ENCODE results near the gene ST6GALNAC4.

Gene ST6GALNAC4

DNA sequence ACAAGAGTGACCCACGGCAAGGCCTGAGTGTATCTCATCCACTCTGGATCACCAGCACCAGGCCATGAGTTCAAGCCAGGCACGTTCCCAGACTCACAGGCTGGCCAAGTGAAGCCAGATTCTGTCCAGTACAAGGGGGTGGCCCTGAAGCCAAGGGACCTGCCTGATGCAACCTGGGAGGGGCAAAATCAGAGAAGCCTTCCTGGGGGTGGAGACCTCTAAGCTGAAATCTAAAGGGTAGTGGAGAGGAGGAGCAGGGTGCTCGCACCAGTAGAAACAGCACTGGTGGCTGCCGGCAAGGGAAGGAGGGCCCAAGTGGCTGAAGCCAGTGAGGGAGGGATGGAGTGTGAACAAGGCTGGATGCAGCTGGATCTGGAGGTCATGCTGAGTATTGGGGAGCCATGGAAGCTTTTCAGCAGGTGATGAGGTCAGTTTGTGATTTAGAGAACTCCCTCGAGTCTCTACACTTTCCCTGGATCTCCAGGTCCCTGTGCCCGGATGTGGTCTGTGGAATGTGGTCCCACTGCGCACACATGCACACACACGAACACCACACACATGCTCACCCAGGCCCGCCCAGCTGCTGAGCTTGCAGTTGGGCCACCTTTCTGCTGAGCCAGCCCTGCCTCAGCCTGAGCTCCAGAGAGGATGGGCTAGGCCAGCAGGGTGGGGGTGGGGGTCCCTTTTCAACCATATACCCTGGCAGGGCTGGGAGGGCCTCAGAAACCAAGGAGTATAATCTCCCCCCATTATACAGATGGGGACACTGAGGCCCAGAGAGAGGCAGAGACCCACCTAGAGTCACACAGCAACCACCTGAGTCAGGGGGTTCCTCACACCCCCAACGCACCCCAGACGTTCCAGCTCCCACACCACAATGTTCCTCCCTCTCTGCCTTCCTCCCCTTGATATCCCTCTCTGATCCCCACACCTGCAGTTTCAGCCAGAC lies 12.1 kb upstream of the ST6GALNAC4 start:
- DNase-seq = no peak

DNA sequence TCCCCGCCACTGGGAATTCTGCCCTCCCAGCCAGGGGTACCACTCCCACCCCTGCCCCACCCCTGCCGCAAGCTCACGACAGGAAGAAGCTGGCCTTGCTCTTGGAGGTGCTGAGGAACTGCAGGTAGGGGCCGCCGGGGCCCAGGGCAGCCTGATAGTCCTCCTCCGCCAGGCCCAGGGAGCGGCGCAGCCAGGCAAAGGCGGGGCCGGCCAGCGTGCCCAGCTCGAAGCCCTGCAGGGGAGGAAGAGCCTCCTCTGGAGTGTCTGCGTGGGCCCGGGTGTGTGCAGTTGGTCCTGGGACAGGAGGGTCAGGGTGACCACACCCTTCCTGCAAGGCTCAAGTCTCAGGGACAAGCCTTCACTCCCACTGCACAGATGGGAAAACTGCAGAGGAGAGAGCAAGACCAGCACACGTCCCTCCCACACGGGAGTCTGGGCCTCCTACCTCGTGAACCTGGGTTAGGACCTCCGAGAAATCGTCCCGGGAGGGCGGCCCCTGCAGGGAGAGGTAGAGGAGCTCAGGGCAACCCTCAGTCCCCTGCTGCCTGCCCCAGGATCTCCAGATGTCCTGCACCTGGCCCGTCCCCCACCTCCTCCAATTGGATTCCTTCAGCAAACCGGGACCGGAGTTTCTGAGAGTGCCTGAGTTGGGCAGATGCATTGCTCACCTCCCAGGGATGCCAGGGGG lies 11.3 kb upstream of the ST6GALNAC4 start:
- DNase-seq = no peak

DNA sequence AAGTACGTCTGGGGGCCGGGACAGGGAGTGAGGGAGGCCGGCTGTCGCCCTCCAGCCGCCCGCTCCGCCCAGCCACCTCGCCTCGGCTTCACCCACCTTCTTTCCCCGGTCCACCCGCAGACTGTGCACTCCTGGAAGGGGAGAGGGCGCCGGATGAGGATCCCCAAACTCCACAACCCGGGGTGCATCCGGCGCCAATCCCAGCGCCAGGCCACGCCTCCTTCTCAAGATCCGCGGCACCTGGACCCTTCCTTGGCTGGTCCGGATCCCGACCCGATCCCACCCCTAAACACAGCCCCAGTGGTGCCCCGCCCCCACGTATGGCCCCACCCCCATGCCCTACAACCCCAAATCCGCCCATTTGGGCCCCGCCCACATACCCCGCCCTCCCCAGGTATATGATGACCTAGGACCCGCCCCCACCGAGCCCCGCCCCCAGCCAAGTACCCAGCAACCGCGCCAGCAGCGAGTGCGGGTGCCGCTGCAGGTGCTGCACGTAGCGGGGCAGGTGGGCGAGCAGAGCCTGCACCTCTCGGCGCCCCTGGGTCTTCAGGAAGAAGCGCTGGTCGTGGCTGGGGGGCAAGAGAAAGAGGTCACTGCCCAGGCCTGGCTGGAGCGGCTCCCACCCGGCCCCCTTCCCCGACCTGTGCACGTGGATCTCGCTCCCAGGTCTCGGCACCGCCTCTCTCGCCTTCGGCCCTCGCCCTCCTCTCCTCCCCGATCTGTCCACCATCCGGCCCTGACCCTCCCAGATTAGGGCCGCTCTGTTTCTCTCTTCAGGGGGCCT lies 10.6 kb upstream of the ST6GALNAC4 start:
- DNase-seq = no peak

DNA sequence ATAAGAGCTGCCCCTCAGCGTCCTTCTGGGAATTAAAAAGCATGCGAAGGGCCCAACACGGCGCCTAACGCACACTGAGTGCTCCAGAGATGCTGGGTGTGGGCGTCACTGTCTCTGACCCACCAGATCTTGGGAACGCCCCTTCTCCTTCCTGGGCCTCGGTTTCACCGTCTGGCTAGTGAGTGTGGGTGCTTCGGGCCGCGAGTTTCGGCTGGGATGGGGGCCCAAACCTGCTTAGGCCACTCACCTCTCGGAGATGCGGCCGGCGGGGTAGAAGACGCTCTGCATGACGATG lies 10.0 kb upstream of the ST6GALNAC4 start:
- no peak for DNase-seq

DNA sequence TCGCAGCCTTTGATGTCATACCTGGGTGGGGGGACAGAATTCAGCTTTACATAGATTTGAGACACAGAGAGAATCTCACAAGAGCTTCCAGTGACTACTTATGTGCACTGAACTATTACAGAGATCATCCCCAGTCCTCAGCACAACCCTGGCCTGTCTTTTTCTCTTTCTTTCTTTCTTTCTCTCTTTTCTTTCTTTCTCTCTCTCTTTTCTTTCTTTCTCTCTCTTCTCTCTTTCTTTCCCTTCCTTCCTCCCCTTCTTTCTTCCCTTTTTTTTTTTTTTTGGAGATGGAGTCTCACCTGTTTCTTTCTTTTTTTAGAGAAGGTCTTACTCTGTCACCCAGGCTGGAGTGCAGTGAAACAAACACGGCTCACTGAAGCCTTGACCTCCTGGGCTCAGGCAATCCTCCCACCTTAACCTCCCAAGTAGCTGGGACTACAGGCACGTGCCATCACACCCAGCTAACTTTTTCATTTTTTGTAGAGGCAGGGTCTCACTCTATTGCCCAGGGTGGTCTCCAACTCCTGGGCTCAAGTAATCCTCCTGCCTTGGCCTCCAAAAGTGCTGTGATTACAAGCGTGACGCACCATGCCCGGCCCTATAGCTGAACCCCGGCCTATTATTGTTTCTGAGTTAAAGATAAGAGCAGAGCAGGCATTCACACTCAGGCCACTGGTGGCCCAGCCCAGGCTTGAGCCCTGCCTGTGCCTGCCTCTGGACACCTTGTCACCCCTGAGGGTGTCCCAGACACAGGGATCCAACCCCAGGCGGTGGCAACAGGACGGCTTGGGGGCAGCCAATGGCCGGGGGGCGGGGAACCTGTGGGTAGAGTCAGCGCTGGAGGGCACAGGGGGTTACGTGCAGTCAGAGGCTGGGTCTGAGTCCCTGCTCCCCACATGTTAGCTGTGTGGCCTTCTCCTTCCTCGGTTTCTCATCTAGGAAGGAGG lies 9.4 kb upstream of the ST6GALNAC4 start:
- no peak for DNase-seq

DNA sequence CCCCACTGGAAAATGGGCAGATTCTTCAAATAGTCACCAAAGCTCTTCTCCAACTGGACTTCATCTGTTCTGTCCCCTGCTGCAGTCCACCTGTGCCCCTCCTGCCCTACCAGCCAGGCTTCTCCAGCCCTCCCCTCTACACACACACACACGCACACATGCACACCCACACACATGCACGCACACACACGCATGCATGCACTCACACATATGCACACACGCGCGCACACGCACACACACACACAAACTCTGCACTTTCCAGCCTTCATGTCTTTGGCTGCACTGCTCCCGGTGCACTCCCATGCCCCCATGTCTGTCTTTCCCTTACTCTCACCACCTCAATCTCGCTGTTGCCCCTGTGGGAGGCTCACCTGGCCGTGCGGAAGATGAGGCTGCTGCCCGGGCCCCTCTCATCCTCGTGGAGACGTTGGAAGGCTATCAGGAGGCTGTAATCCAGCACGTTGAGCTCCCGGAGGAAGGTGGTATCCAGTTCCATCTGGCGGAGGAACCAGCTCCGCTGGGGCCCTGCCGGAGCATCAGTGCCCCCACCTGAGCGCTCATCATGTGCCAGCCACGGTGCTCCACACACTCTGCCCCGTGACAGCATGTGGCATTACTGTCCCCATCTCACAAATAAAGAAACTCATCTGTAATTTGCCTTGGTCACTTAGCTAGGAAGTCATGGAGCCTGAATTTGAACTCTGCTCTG lies 8.0 kb upstream of the ST6GALNAC4 start:
- no peak for DNase-seq

DNA sequence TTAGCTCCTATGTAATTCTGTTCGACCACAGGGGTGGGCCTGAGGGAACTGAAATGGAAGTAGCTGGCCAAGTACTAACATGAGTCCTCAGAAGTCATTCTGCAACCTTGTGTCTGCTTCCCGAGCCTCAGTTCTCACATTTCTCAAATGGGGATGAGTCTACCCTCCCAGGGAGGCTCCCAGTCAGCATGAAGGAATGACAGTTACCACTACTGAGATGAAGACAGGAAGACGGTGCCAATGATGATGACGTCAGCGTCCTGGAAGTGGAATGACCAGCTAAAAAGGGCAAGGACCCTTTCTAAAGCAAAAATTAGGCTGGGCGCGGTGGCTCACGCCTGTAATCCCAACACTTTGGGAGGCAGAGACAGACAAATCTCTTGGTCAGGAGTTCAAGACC lies 6.9 kb upstream of the ST6GALNAC4 start:
- no peak for DNase-seq

DNA sequence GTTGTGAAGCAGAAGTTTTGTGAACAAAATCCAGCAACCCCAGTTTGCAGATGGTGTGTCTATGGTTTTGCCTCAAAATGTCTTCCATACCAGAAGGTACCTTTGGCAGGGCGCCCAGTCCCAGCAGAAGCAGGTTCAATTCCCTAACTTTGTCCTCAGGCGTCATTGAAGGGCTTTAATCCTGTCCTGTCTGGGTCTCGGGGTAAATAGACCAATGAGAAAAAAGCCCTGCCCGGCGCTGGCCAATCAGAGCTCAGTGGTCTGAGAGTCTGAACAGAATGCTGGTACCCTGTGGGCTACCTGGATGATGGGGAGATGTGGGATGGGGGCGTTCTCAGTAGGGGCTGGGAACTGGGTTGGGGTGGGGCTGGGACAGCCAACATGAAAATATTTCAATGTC lies 6.2 kb upstream of the ST6GALNAC4 start:
- DNase-seq = no peak

DNA sequence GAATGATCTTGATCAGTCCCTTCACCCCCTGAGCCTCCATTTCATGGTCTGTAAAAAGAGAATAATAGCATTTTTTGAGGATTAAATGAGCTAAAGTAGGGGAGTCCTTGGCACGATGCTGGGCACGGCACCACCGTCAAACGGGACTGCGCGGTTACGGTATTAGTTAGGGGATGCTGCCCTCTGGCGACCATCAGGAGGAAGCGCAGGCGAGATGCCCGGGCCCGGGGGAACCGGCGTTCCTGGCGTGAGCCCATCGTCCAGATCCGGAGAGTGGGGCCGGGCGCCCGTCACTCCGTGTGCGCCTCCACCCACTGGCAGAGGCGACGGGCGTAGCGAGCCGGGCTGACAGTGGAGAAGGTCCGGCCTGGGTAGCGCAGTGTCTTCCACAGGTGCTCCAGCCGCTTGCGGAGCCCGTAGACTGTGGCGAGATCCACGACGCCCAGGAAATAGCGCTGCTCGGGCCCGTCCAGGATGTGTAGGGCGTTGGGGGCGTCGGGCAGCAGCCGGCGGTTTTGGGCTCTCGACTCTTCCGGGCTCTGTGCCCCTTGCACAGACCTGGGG lies 4.8 kb upstream of the ST6GALNAC4 start:
- DNase-seq = peak; percentile 21 to 52

DNA sequence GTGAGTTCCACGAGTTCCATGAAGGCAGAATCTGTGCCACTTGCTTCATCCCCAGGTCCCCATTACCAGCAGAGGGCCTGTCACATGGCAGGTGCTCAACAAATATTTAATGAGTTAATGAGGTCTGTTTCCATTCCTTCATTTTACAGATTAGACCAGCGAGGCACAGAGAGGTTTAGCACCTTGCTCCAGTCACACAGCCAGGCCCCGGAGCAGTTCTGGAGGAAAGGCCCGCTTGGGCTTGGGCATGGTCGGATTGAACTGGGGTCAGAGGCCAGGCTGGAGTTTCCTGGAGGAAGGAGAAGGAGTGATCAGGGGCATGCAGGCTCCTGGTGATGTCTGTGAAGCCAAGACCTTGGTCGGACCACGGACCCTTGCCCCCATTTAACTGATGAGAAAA lies 4.0 kb upstream of the ST6GALNAC4 start:
- no peak for DNase-seq

DNA sequence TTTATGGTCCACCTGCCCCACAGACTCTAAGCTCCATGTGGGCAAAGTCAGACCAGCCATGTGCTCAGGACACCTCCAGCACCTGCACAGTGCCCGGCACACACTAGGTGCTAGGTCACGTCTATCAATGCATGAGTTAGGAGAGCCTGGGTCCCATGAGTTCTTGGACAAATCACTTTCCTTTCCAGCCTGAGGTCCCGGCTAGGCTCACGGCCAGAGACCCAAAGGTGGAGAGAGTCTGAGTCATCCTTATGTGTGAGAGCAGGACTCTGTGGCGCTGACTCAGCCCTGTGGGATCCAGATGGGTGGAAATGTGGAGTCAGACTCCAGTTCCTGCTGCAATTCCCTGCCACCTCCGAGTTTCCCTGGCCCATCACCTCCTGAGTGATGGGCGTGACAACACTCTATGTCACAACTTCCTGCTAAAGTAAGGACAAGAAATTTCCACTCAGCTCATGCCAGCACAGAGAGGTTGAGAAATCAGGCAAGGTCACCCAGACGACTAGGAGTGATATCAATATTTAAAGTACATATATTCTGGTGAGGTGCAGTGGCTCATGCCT lies 2.5 kb upstream of the ST6GALNAC4 start:
- peak; percentile 10 to 64 for DNase-seq

DNA sequence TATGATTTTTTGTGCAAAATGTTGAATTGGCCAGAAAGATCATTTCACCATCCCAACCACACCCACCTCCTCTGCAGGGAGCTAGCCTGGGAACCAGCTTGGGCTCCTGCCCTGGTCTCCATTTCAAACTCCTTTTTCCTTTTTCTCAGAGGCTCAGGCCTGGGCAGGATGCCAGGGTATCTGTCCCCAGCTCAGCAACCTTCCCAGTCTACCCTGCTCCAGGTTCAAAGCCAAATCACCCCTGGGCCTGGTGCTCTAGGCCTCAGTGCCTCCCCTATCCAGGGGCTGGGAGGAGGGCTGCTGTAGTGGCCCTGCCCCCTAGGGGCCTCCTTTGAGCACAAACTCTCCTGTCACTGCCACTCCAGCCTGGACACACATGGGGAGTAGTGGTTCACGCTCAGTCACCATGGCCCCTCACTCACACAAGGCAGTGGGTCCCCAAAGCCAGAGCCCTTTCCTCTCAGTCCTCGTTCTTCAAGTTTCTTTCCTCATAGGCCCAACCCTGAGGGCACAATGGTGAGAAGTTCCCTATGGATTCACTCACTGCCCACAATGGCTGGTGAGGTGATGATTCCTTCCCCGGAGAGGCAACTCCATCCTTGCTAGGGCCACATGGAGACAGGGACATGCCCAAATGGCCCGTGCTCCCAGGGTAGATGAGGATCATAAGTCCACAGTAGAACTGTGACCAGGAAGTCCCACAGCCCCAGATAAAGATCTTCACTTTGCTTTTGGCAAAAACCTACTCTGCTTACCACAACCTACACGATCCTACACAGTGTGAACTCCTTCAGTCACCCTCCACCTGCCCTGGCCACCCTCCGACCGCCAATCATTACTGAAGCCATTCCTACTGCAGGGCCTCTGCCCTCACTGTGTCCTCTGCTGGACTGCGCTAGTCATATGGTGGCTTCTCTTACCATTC lies 1.6 kb upstream of the ST6GALNAC4 start:
- no peak for DNase-seq

DNA sequence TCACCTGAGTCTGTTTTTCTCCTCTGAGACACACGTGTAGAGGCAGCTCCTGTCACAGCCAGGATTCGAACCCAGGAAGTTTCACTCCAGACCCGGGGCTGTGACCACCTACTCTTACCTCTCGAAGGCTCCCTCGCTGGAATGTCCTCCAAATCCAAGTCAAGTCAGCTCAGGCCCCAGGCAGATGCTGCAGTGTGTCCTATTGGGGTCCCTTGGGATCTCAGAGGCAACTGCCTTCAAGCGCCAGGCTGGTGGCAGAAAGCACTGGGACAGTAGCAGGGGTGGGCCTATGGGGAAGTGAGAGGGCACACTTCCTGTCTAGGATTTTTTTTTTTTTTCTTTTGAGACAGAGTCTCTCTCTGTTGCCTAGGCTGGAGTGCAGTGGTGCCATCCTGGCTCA lies 762 bp upstream of the ST6GALNAC4 start:
- DNase-seq = peak in 1 of 2 donors; percentile 11

DNA sequence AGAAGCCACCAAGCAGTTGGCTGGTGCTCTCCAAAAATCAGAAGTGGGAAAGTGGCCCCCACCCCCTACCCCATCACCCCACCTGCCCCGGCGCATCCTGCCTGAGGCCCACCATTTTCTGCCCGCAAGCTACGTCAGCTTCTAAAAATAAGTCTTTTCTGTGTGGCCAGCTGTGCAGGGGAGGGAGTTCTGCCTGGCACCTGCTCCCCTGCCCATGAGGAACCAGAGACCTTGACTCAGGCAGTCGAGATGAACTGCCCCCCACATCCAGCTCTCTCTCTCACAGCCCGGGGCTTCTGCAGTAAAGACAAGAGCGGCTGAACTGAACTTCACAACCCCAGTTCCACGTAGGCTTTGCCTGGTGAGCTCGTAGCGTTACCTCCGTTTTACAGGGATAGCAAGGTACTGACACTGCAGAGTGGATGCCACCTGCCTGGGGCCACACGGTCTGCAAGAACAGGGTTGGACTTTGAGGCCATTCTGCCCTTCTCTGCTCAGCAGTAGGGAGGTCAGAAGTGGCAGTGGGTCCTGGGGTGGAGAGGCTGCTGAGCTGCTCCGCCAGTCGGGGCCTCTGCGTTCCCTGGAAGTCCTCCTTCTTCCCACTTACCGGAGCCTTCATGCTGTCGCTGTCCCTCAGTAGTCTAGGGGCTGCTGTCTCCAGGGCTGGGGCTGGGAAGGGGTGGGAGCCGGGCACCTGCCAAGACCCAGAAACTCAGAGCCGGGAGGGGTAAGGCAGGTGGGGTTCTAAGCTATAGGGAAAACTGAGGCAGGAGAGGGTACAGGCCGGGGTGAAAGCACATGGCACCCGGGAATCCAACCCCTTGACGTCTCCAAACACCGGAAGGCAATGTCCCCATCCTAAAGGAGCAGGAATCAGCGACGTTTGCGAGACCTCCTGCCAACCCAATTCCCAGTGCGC lies 781 bp downstream of the ST6GALNAC4 start:
- peak in 1 of 2 donors; percentile 57 for DNase-seq

DNA sequence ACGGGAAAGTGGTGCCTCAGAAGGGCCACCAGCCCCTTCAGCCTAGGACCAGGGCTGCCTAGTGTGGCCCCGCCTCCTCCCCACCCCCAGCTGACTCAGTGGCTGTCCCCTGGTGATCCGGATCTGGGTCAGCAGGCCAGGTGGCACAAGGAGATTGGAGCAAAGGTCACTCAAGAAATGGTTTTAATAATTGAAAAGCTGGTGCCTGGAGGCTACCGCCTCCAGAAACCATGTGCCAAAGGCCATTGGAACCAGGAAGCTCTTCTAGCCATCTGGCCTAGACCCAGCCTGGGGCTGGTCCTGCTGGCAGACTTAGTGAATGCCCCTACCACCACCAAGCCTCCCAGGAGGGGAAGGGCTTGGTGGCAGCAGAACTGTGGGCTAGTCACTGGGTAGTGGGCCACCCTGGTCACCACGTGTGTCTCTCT lies 1.5 kb downstream of the ST6GALNAC4 start:
- no peak for DNase-seq

DNA sequence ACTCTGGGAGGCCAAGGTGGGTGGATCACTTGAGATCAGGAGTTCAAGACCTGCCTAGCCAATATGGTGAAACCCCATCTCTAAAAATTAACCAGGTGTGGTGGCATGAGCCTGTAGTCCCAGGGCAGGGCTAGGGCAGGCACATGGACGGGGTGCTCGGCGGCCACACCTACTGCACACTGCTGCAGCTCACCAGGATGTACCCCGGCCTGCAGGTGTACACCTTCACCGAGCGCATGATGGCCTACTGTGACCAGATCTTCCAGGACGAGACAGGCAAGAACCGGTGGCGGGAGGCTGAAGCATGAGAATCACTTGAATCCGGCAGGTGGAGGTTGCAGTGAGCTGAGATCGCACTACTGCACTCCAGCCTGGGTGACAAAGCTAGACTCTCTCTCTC lies 3.2 kb downstream of the ST6GALNAC4 start:
- DNase-seq = no peak

DNA sequence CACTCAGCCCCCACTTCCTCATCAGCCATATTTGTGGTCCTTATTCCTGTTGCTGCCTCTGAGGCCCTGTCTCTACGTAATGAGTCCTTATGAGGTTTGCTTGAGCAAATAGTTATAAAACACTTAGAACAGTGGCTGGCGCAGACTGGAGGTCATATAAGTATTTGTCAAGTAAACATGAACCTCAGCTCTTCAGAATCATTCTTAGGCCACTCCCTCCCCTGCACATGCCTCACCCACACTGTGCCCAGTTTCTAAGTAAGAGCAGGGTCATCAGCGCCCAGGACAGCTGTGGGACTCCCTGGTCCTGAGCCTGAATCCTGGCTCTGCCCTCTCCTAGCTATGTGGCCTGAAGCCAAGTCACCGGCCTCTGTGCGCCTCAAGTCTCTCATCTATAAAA lies 4.0 kb downstream of the ST6GALNAC4 start:
- no peak for DNase-seq

DNA sequence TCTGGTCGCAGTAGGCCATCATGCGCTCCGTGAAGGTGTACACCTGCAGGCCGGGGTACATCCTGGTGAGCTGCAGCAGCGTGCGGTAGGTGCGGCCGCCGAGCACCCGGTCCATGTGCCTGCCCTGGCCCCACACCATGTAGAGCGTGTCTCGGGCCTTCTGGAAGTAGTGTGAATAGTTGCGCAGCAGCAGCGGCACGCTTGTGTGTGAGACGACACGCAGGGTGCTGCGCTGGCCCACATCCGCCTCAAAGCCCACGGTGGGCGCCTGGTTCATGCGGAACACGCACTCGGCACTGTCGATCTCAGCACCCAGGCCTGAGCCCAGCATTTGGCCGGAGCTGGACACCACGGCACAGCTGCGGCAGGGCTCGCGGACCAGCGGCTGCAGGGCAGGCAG lies 4.5 kb downstream of the ST6GALNAC4 start:
- DNase-seq = no peak
